Caco-2 (cell line): Measurements from ENCODE around the gene PHACTR1. TPM values are rescaled to one million over a fixed set of nuclear protein-coding genes. Genes with fewer than 3 reads are reported as not detected.

Experiments
- BruUV-seq: library from RNA; stranded (reverse); fragments of 400-500 nt; replicated peaks from 2 replicates; lab custom pipeline; 2021; lab: Mats Ljungman, UMichigan
- CTCF ChIA-PET: fragments of 300-600 bp; sonication (Branson Sonifier 250); formaldehyde crosslinking; loops from one replicate; lab custom pipeline; 2022; ENCODE audit warnings: antibody characterized with exemption; lab: Charles Lee
- POLR2A ChIA-PET: fragments of 300-600 bp; sonication (Branson Sonifier 250); formaldehyde crosslinking; loops from one replicate; lab custom pipeline; 2022; ENCODE audit warnings: antibody characterized with exemption; lab: Charles Lee
- DNase-seq, 2 experiments: peaks; one replicate each; pipeline versions ENCODE4 v3.0.0 to v3.0.0-alpha.2; 2020 to 2022
- H3K27me3 ChIP-seq: replicated peaks from 2 replicates; pipeline ENCODE4 v1.6.0; 2011; ENCODE audit warnings: low read length; ENCODE audit not compliant: control insufficient read depth, insufficient read depth
- H3K36me3 ChIP-seq: 2 replicates; pipeline ENCODE4 v1.5.1; 2011; ENCODE audit warnings: low read length; ENCODE audit not compliant: control insufficient read depth, insufficient read depth
- H3K4me1 ChIP-seq: fragments of 250-450 bp; sonication (Bioruptor Pico); 2 replicates; pipeline ENCODE4 v1.5.1; 2020; ENCODE audit warnings: mild to moderate bottlenecking
- H3K4me3 ChIP-seq: 2 replicates; pipeline ENCODE4 v1.5.1; 2011; ENCODE audit warnings: low read depth, mild to moderate bottlenecking, control low read depth, low read length
- H3K9me3 ChIP-seq: fragments of 250-450 bp; sonication (Bioruptor Pico); 2 replicates; pipeline ENCODE4 v1.5.1; 2020; ENCODE audit warnings: mild to moderate bottlenecking, moderate library complexity
- H3K27ac Mint-ChIP-seq: one replicate; pipeline ENCODE4 v1.8.0; 2022; ENCODE audit warnings: mixed read lengths; ENCODE audit not compliant: unreplicated experiment
- H3K27me3 Mint-ChIP-seq: one replicate; pipeline ENCODE4 v1.8.0; 2022; ENCODE audit warnings: mixed read lengths; ENCODE audit not compliant: insufficient read depth, unreplicated experiment
- H3K36me3 Mint-ChIP-seq: one replicate; pipeline ENCODE4 v1.8.0; 2022; ENCODE audit warnings: mild to moderate bottlenecking, mixed read lengths; ENCODE audit not compliant: insufficient read depth, unreplicated experiment
- H3K4me1 Mint-ChIP-seq: one replicate; pipeline ENCODE4 v1.8.0; 2022; ENCODE audit warnings: low read depth, mixed read lengths; ENCODE audit not compliant: unreplicated experiment
- H3K4me3 Mint-ChIP-seq: one replicate; pipeline ENCODE4 v1.8.0; 2022; ENCODE audit warnings: mild to moderate bottlenecking, moderate library complexity, mixed read lengths; ENCODE audit not compliant: unreplicated experiment
- H3K9me3 Mint-ChIP-seq: one replicate; pipeline ENCODE4 v1.8.0; 2022; ENCODE audit warnings: mixed read lengths; ENCODE audit not compliant: unreplicated experiment
- intact Hi-C: fragments of 100-400 bp; cut with micrococcal nuclease; formaldehyde crosslinking; loops from one replicate; pipeline ENCODE4 v1.10.0; 2022; ENCODE audit not compliant: unreplicated experiment
- total RNA-seq: library from RNA; stranded (reverse); gene quantifications from 2 replicates; pipeline ENCODE4 v1.2.3, GENCODE V29; 2022
- TF ChIP-seq, protein P1 (sequence below), 2 experiments: fragments of 200-600 bp in 1 of 2; IDR thresholded peaks; 1 replicate in 1 of 2; 2 replicates in 1 of 2; pipeline versions ENCODE4 v1.5.1 to v1.8.0; 2011 to 2022; ENCODE audit warnings: antibody characterized with exemption in 1 of 2, control low read depth in 1 of 2, inconsistent platforms in 1 of 2, low read depth in 1 of 2, low read length in 1 of 2, mild to moderate bottlenecking in 1 of 2, moderate library complexity in 1 of 2; ENCODE audit not compliant: insufficient read depth in 1 of 2, severe bottlenecking in 1 of 2, unreplicated experiment in 1 of 2

The PHACTR1 gene
- total RNA-seq, 1 experiment from 2014 or later, result 0.41 TPM

DNA sequence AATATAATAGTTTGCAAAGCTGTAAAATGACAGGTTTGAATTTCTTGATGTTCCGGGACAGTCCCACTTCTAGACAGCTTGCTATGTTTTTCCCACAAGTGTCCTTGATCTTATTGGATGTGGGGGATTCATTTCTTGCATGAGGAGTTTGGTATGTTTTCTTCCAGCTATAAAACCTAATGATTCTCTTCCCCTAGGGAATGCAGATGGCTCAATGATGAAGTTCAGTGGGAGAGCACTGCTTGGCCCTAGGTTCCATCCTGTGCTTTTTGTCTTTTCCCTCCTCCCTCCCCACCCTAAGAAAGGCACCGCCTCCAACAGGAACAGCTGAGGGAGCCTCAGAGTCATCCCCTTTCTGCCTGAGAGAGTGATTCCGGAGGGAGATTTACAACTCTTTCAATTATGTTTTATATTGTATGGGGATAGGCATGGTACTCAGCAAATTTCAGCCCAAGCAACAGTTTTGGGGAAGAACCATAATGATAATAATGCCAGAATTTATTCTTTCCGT, 149.2 kb downstream of the PHACTR1 start:
- Histone ChIP-seq H3K4me1 (no peaks in the 10 kb centered on the region; the same call in 1 of the 2 replicates), H3K9me3 (no peaks in the 10 kb centered on the region), H3K27me3 (no peaks in the 10 kb centered on the region), H3K4me3 (no peak overlapping the region), H3K36me3 (no peaks in the 10 kb centered on the region)
- no TSS peak for BruUV-seq
- Mint-ChIP-seq H3K4me1 (no peaks in the 10 kb centered on the region), H3K27me3 (peaks cover 18% of the 10 kb centered on the region), H3K9me3 (no peaks in the 10 kb centered on the region), H3K4me3 (no peak overlapping the region), H3K36me3 (no peaks in the 10 kb centered on the region), H3K27ac (no peak overlapping the region)
- TF ChIP-seq, protein P1, sequence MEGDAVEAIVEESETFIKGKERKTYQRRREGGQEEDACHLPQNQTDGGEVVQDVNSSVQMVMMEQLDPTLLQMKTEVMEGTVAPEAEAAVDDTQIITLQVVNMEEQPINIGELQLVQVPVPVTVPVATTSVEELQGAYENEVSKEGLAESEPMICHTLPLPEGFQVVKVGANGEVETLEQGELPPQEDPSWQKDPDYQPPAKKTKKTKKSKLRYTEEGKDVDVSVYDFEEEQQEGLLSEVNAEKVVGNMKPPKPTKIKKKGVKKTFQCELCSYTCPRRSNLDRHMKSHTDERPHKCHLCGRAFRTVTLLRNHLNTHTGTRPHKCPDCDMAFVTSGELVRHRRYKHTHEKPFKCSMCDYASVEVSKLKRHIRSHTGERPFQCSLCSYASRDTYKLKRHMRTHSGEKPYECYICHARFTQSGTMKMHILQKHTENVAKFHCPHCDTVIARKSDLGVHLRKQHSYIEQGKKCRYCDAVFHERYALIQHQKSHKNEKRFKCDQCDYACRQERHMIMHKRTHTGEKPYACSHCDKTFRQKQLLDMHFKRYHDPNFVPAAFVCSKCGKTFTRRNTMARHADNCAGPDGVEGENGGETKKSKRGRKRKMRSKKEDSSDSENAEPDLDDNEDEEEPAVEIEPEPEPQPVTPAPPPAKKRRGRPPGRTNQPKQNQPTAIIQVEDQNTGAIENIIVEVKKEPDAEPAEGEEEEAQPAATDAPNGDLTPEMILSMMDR (IDR thresholded peaks at IDR 0.05; ENCODE audit: insufficient read depth in 1 of 2, low read depth in 1 of 2, low read length in 1 of 2, severe bottlenecking in 1 of 2, unreplicated experiment in 1 of 2), result no peak
- intact Hi-C loops, result no loop called here
- ChIA-PET CTCF (no interaction called here), POLR2A (no interaction called here)
- no peak for DNase-seq

DNA sequence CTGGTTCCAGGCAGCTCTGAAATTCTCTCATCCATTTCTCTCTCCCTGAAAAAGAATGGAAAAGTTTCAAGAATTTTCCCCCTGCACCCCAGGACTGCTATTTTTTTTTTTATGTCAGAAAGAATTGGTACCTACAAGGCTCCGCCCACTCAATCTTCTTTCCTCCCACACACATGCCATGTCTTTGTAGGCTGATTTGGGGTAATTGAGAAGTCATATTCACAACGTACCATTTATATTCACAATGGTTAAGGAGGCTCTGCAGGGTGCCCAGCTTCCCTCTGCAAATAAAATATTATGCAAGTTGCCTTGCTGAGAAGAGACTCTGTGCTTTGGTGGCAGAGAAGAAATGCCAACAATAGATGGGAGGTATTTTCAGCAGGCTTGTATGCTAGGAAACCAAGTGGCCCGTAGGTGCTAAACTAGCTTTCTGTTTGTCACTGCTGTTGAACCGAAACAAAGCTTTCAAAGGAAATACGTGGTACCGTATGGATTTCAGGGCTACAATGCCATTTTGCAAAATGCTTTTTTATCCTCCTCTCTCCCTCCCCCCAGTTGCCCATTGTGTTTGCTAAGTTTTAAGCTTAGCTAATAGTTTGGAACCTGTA, 150.0 kb downstream of the PHACTR1 start:
- POLR2A ChIA-PET, result no interaction called here
- BruUV-seq, result no TSS peak
- H3K9me3 Mint-ChIP-seq, result no peaks in the 10 kb centered on the region
- no peaks in the 10 kb centered on the region for H3K27me3 ChIP-seq
- H3K36me3 Mint-ChIP-seq, result no peaks in the 10 kb centered on the region
- H3K27ac Mint-ChIP-seq, result no peak overlapping the region
- intact Hi-C loops, result no loop called here
- CTCF ChIA-PET, result no interaction called here
- no peaks in the 10 kb centered on the region for H3K9me3 ChIP-seq
- TF ChIP-seq, protein P1 (IDR thresholded peaks at IDR 0.05; ENCODE audit: insufficient read depth in 1 of 2, low read depth in 1 of 2, low read length in 1 of 2, severe bottlenecking in 1 of 2, unreplicated experiment in 1 of 2), result no peak
- H3K4me3 Mint-ChIP-seq, result no peak overlapping the region
- H3K36me3 ChIP-seq, result no peaks in the 10 kb centered on the region
- H3K4me1 ChIP-seq, result peaks cover 6% of the 10 kb centered on the region; the same call in 1 of the 2 replicates
- H3K4me3 ChIP-seq, result no peak overlapping the region
- peaks cover 18% of the 10 kb centered on the region for H3K27me3 Mint-ChIP-seq
- DNase-seq, result no peak
- no peaks in the 10 kb centered on the region for H3K4me1 Mint-ChIP-seq

DNA sequence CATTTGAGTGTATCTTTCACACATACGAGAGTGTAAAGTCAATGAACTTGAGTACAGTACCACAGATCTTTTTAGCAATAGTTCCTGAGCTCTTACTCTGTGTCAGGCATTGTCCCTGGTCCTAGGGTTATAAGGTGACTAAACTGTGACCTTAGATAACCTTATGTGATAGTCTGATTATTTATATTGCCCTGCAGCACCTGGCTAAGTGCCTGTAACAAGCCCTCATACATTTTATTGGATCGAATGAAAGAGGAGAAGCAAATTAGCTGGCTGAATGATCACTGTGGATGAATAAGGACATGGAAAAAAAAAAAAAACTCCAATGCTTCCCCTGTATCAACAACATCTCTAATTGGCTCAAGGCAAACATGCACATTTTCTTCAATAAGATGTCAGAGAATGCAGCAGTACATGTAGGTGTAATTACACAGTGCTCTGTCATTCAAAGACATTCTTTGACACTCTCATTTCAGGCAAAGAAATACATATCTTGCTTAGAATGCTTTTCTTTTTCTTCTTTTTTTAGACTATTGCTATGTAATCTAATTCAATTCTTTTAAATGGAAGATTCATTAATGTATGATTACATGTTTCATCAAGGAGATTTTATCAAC, 153.4 kb downstream of the PHACTR1 start:
- H3K4me3 ChIP-seq, result no peak overlapping the region
- Mint-ChIP-seq H3K4me1 (no peaks in the 10 kb centered on the region), H3K36me3 (no peaks in the 10 kb centered on the region), H3K9me3 (no peaks in the 10 kb centered on the region), H3K27ac (no peak overlapping the region), H3K27me3 (peaks cover 16% of the 10 kb centered on the region), H3K4me3 (no peak overlapping the region)
- intact Hi-C loops, result no loop called here
- H3K27me3 ChIP-seq, result no peaks in the 10 kb centered on the region
- CTCF ChIA-PET, result interaction anchor here (0.6 to 1.3 kb wide), 2 partner anchors 8 to 24 kb away, joined by 3 to 4 read pairs; no protein-coding TSS in a partner anchor
- no peaks in the 10 kb centered on the region for H3K36me3 ChIP-seq
- BruUV-seq, result no TSS peak
- DNase-seq, result no peak
- POLR2A ChIA-PET, result no interaction called here
- TF ChIP-seq, protein P1 (IDR thresholded peaks at IDR 0.05; ENCODE audit: insufficient read depth in 1 of 2, low read depth in 1 of 2, low read length in 1 of 2, severe bottlenecking in 1 of 2, unreplicated experiment in 1 of 2), result no peak
- peaks cover 6% of the 10 kb centered on the region; the same call in 1 of the 2 replicates for H3K4me1 ChIP-seq
- H3K9me3 ChIP-seq, result no peaks in the 10 kb centered on the region
